Liver (tissue), 3 donors: ENCODE data around the gene PDYN.

ENCODE experiments used
- CTCF ChIP-seq: fragments of 150-350 bp; IDR thresholded peaks from 2 replicates; pipeline ENCODE4 v1.5.1; 2017; ENCODE audit warnings: improper control_type of control experiment, low read depth, low read length; ENCODE audit not compliant: missing input control
- EGR1 ChIP-seq, 2 donors: IDR thresholded peaks; 2 replicates each; pipeline ENCODE4 v1.6.1; 2016 to 2018; ENCODE audit warnings: antibody characterized with exemption in 2 of 2, low read depth in 2 of 2
- FOXA1 ChIP-seq: IDR thresholded peaks from 2 replicates; pipeline ENCODE4 v1.6.1; 2016; ENCODE audit warnings: antibody characterized with exemption
- JUND ChIP-seq, 2 donors: IDR thresholded peaks; 2 replicates each; pipeline ENCODE4 v1.6.1; 2016; ENCODE audit warnings: antibody characterized with exemption in 2 of 2
- TAF1 ChIP-seq: conservative IDR thresholded peaks from 2 replicates; pipeline ENCODE4 v1.6.1; 2016; ENCODE audit warnings: antibody characterized with exemption, mild to moderate bottlenecking
- TF ChIP-seq, protein P1 (sequence below): IDR thresholded peaks from 2 replicates; pipeline ENCODE4 v1.6.1; 2016; ENCODE audit warnings: antibody characterized with exemption
- TF ChIP-seq, protein P2 (sequence below): IDR thresholded peaks from 2 replicates; pipeline ENCODE4 v1.6.1; 2016; ENCODE audit warnings: antibody characterized with exemption
- donor health status: healthy.
- donor health status: healthy.

- no peak for TF ChIP-seq CTCF
- TF ChIP-seq, protein P1, sequence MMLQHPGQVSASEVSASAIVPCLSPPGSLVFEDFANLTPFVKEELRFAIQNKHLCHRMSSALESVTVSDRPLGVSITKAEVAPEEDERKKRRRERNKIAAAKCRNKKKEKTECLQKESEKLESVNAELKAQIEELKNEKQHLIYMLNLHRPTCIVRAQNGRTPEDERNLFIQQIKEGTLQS: no peak
- no peak for TF ChIP-seq TAF1
- TF ChIP-seq, protein P2, sequence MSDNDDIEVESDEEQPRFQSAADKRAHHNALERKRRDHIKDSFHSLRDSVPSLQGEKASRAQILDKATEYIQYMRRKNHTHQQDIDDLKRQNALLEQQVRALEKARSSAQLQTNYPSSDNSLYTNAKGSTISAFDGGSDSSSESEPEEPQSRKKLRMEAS: no peak
- no peak for TF ChIP-seq EGR1 (IDR thresholded peaks at IDR 0.05; ENCODE audit: low read depth in 2 of 2)
- no peak for TF ChIP-seq JUND (IDR thresholded peaks at IDR 0.05)
- no peak for TF ChIP-seq FOXA1
Measured at GRCh38 chr20:1997483-1998192, 3.8 kb upstream of the PDYN start.
